GM21786 (cell line): ENCODE results near the gene ENPP6.
A peak's percentile ranks its signal among the peaks of the same experiment; 100 is the strongest.

Experiments used
- ATAC-seq: cut with Tn5 transposase; IDR thresholded peaks from one replicate; pipeline ENCODE4 v1.9.1; 2021; ENCODE audit not compliant: unreplicated experiment

Gene ENPP6

DNA sequence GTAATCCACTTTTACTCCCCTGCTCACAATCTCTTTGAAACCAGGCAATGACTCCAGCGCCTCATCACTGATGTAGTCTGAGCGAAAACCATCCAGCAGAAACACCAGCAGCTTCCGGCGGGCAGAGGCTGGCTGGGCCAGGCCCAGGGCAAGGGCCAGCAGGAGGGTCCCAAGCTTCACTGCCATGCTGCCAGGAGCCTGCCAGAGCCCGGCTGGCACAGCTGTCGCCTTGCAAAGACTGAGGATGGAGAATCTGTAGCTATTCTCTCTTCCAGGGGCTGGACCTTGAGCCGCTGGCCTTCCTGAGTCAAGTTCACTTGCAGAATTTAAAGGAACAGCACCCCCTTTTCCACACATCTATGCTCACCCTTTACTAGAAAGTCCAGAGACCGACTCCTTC, at the start of gene ENPP6:
Gene ENPP6, minus strand, starts transcription at position 240 of the 400 bp plus-strand sequence. Its CDS starts 54 bp downstream, at position 186.
- ATAC-seq = no peak

DNA sequence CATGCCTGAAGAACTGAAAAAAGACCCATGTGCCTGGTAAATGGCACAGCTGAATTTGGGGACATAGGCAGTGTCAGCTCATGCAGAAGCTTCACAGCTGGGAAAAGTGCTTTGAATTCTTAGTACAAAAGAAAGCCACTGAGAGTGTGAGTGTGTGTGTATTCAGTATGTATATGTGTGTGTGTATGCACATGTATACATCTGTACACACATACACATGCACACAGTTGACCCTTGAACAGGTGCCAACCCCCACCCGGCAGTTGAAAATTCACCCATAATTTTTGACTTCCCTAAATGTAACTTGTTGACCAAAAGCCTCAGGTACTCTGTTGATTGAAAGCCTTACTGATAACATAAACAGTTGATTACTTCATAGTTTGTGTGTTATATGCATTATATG, 49.5 kb upstream of the ENPP6 start:
- no peak for ATAC-seq

DNA sequence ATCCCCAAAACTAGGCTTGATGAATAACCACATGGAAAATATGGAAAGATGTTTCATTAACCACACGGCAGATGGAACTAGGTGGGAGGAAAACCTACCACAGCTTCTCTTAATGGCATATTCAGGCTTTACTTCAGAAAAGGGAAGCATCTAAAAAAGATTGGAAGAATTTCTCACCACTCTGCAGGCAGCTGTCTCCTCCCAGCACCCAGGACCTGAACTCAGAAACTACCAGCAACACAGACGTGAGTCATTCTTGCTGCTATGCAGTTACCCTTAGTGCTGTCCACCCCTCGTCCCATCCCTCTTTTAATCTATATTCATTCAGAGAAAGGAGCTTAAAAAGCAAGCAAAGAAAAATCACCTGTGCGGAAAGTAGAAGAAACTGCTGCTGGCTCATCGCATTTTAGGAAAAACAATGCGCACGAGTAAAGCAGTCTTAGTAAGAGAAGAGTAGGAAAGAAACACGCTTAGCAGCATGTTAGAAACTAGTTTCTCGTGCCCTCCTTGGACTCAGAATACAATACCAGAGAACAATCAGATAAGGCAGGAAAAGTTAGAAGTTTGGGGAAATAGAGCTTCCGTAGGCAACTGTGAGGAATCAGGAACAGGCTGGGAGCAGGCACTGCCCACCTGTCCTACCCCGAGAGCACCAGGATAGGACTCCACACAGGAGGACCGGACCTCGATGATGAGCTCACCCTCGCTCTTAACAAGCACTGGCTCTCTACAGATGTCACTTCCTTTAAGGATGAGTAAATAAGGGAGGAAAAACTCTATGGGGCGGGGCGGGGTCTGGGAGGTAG, 48.1 kb upstream of the ENPP6 start:
- ATAC-seq = peak; percentile 22

- ATAC-seq = peak; percentile 29
Measured at GRCh38 chr4:184263910-184264732, 46.4 kb upstream of the ENPP6 start.

- ATAC-seq = no peak
Measured at GRCh38 chr4:184263461-184263860, 45.8 kb upstream of the ENPP6 start.

DNA sequence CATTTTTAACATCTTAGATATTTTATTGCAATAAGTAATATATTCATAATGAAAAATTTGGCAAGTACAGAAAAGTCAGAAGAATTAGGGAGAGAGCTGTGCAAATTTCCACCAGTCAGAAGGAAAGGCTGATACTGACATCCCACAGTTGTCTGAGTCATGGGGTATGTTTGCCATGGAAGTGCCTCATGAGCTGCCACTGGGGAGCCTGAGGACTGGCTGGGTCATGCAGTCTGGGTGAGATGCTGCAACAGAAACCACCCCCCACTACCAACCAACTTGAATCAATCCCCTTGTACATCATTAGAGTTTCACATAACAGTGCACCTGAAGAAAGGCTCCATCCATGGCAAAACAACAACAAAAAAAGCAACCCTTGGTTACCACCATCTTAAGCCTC, 45.2 kb upstream of the ENPP6 start:
- no peak for ATAC-seq

- ATAC-seq = no peak
Measured at GRCh38 chr4:184261246-184261645, 43.6 kb upstream of the ENPP6 start.

GRCh38 chr4:184259866-184260265, 42.2 kb upstream of the ENPP6 start:
- no peak for ATAC-seq

DNA sequence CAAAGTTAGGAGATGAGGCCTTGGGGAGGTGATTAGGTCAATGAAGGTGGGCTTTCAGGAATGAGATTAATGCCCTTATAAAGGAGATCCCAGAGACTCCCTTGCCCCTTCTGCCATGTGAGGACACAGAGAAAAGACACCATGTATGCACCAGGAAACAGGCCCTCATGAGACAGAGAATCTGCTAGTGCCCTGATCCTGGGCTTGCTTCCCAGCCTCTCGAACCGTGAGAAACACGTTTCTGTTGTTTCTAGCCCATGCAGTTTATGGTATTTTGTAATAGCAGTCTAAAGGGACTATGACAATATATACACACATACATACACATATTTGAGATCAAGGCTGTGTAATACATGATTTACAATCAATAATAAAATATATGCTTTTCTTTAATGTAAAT, 41.4 kb upstream of the ENPP6 start:
- ATAC-seq = no peak

DNA sequence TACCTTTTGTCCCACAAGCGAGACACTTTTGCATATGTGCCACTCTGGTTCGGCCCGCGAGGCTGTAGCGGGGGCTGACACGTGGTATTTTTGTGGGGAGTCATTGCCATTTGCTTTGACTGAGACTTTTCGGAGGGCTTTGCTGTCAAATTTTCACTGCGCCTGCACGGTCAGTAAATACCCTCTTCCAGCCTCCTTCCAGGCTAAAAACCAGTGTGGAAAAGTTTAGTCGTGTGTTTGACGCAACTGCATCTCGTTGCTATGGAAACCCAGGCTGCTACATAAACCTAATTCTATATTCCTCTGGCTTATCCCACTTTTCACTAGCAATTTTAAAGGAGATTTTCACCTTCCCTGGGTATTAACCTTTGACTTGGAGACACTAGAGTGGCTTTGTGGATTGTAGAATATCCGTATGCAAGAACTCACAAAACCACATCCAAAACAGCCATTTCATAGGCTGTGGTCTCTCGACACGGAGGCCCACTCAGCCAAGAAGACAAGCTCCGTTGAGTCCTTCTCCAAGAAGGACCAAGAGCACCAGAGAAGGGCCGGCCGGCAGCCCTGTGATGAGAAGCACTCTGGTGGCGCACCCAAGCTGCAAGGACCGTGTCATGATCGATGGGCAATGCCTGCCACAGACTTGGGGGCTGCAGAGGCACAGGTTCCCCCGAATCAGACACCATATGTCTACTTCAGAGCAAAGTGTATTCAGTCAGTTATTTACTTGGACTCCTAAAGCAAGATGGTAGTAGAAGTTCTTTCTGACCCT, 38.4 kb upstream of the ENPP6 start:
- no peak for ATAC-seq

DNA sequence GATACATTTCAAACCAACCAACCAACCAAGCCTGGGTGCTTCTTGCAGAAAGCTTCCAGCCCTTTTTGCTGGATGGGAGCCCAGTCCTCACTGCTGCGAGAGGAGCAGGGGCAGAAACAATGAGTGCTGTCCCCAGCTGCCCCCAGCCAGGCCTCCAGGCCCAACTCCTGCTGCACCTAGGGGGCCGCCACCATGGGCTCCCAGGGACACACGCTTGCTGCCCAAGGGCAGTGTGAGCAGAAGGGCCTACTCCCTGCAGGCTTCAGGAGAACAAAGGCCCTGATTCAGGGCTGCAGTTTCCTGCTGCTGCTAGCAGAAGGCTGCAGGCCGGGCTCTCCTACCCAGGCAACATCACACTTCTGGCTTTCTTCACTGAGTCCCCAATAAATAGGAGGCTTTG, 37.7 kb upstream of the ENPP6 start:
- no peak for ATAC-seq

GRCh38 chr4:184253072-184253420, 35.4 kb upstream of the ENPP6 start:
- ATAC-seq = no peak

- no peak for ATAC-seq
Measured at GRCh38 chr4:184252136-184253071, 34.7 kb upstream of the ENPP6 start.

GRCh38 chr4:184251670-184251980, 34.0 kb upstream of the ENPP6 start:
- ATAC-seq = no peak

DNA sequence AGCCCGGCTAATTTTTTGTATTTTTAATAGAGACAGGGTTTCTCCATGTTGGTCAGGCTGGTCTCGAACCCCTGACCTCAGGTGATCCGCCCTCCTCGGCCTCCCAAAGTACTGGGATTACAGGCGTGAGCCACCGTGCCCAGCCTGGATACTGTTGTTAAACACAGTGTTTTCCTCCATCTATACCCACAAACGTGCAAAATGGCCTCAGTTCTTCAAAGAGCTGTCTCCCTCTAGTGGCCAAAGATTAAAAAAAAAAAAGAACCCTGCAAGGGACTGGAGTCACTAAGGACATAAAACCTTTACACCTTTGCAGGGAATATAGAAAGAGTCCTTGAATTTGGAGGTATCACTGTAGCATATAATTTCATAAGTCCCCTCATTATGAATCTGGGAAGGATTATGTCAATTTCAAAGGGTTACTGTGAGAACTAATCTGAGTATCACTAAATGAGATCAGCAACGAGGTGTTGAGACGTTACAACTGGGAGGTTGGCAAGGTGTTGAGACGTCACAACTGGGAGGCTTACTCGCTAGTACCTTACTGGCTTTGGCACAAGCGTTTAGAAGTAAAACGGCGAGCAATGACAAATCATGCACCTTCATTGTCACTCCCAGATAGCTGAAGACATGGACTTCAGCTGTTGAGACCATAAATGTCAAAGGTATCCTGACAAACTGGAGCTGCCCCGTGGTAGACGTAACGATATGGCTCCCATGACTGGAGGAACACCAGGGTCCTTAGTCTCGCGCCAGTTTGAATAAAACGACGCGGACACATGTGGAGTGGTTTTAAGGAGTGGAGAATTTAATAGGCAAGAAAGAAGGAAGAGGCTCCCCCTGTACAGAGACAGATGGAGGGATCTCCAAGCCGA, 33.4 kb upstream of the ENPP6 start:
- ATAC-seq = peak; percentile 77

GRCh38 chr4:184248216-184248615, 30.5 kb upstream of the ENPP6 start:
- ATAC-seq = no peak

DNA sequence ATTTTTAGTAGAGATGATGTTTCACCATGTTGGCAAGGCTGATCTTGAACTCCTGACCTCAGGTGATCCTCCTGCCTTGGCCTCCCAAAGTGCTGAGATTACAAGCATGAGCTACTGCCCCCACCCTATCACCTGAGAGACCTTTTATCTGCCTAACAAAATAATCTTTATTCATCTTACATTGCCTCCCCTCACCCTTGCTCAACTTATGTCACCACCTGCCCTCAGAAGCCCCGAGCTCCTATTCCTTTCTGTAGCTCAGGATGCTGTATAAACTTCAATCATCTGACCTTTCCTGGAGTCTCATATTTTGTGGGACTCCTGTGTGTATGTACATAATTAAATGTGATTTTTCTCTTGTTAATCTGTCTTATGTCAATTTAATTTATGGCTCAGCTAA, 29.7 kb upstream of the ENPP6 start:
- ATAC-seq = no peak

GRCh38 chr4:184246426-184246825, 28.8 kb upstream of the ENPP6 start:
- no peak for ATAC-seq

- no peak for ATAC-seq
Measured at GRCh38 chr4:184238072-184238745, 20.5 kb upstream of the ENPP6 start.
